ENCODE data around the gene FLOT2. TPM values are rescaled to one million over a fixed set of nuclear protein-coding genes. Genes with fewer than 3 reads are reported as not detected.
A peak's percentile ranks its signal among the peaks of the same experiment; 100 is the strongest.
"Not testable (repeated sequence)": the region's sequence is repeated elsewhere in the genome, so short reads cannot be mapped to it uniquely, and the experiment has no call there.

The FLOT2 gene
- total RNA-seq, 2 donors from 2014 or later = 92.1 to 125 TPM

GRCh38 chr17:28898527-28898955 is 1.0 kb upstream of the FLOT2 start:
- Histone ChIP-seq H3K4me3 (no peak overlapping the region), H3K9me3 (no peaks in the 10 kb centered on the region), H3K9ac (ENCODE audit: low read depth in 2 of 2, low read length in 2 of 2) (peak overlapping the region in 1 of 2 donors; percentile 97), H3K4me1 (peaks cover 16% of the 10 kb centered on the region), H3K27me3 (no peaks in the 10 kb centered on the region), H3K36me3 (no peaks in the 10 kb centered on the region), H3K27ac (no peak overlapping the region)
- no peak for TF ChIP-seq CTCF (IDR thresholded peaks at IDR 0.05)
- no peak for DNase-seq
- intact Hi-C loops (cut with DNase I) = no loop called here

- TF ChIP-seq CTCF (IDR thresholded peaks at IDR 0.05) = no peak
- Histone ChIP-seq H3K4me1 (peaks cover 19% of the 10 kb centered on the region), H3K9ac (ENCODE audit: low read depth in 2 of 2, low read length in 2 of 2) (peak overlapping the region; percentile 92 to 97), H3K9me3 (no peaks in the 10 kb centered on the region), H3K36me3 (no peaks in the 10 kb centered on the region), H3K27ac (peak overlapping the region; percentile 89), H3K4me3 (peak overlapping the region; percentile 92), H3K27me3 (no peaks in the 10 kb centered on the region)
- intact Hi-C loops (cut with DNase I) = no loop called here
- no peak for DNase-seq
Observed at GRCh38 chr17:28897769-28898526, 415 bp upstream of the FLOT2 start.

GRCh38 chr17:28896491-28896883 is 1.0 kb downstream of the FLOT2 start:
- H3K4me1 ChIP-seq = peaks cover 20% of the 10 kb centered on the region
- no peaks in the 10 kb centered on the region for H3K9me3 ChIP-seq
- H3K27ac ChIP-seq = peak overlapping the region; percentile 89
- H3K9ac ChIP-seq (ENCODE audit: low read depth in 2 of 2, low read length in 2 of 2) = peak overlapping the region; percentile 92 to 97
- intact Hi-C loops (cut with DNase I) = no loop called here
- no peak for DNase-seq
- no peak for TF ChIP-seq CTCF (IDR thresholded peaks at IDR 0.05)
- peak overlapping the region; percentile 92 for H3K4me3 ChIP-seq
- H3K36me3 ChIP-seq = no peaks in the 10 kb centered on the region
- no peaks in the 10 kb centered on the region for H3K27me3 ChIP-seq

GRCh38 chr17:28895794-28896447 is 1.6 kb downstream of the FLOT2 start:
- intact Hi-C loops (cut with DNase I) = no loop called here
- peak overlapping the region; percentile 92 for H3K4me3 ChIP-seq

GRCh38 chr17:28893248-28894183 is 4.0 kb downstream of the FLOT2 start:
- Histone ChIP-seq H3K27ac (peak overlapping the region; percentile 76), H3K4me1 (peaks cover 20% of the 10 kb centered on the region), H3K9ac (ENCODE audit: low read depth in 2 of 2, low read length in 2 of 2) (peak overlapping the region; percentile 30 to 61)
- H3K36me3 ChIP-seq; H3K4me3 ChIP-seq; intact Hi-C loops (cut with DNase I); DNase-seq; H3K9me3 ChIP-seq; H3K27me3 ChIP-seq: not testable (repeated sequence)

More at GRCh38 chr17:28895794-28896447, 1.6 kb downstream of the FLOT2 start:
- no peak for DNase-seq
- Histone ChIP-seq H3K9ac (ENCODE audit: low read depth in 2 of 2, low read length in 2 of 2) (peak overlapping the region; percentile 58 to 97), H3K4me1 (peaks cover 20% of the 10 kb centered on the region), H3K27ac (peak overlapping the region; percentile 89), H3K36me3 (no peaks in the 10 kb centered on the region), H3K27me3 (no peaks in the 10 kb centered on the region), H3K9me3 (no peaks in the 10 kb centered on the region)
- no peak for TF ChIP-seq CTCF (IDR thresholded peaks at IDR 0.05)

Measured in colonic mucosa (tissue), 4 donors.